ENCODE results near the gene CCDC71.

The CCDC71 gene

DNA sequence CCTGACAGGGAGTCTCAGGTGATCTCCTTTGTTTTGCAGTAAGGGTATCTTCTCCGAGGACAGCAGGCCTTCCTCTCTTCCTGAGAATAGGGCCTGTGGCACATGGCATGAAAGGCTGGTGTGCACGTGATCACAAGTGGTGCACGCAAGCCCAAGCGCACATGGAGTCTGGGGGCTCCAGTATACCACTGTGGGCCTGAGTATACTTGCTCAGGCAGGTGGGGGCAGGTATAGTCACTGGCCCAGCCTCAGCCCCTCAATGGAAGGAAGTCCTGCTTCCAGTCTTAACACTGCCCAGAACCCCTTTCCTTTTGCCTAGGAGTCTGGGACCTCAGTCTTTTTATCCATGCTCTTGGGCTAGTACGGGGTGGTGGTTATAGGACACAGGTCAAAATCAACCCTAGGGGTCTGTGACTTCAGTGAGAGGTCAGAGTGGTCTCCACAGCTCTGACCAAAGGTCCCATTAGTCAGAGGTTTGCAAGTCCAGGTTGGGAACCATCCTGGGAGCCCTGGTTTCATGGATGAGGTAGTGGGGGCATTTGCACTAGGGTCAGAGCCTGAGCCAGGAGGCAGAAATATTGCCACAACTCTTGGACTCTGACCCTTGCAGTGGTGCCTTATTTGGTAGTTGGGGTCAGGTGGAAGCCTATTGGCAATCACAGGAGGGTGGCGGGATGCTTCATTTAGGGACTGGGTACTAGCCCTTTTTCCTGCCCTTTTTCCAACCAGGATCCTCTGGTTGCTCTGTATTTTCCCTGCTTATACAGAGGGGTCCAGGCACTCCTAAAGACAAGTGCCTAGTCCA lies 823 bp upstream of the CCDC71 start:
- no peak for DNase-seq

GRCh38 chr3:49164983-49165720 lies 979 bp downstream of the CCDC71 start:
- DNase-seq: no peak

DNA sequence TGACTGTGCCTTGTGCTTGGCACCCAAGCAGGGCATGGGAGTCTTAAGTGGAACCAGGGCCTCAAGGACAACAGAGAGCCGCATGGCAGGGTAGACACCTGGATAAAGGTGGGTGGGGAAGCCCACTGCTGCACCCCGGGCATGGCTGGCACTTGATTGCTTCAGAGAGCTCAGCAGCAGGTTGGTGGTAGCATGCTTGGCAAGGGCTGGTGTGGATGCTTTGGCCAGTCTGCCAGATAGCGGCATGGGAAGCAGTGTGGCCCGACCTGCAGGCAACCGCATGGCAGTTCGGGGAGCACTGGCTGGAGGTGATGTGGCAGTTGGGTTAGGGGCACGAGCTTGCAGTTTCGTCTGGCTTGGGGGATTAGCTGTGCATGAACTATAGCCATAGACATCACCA lies 2.5 kb downstream of the CCDC71 start:
- DNase-seq: no peak

DNA sequence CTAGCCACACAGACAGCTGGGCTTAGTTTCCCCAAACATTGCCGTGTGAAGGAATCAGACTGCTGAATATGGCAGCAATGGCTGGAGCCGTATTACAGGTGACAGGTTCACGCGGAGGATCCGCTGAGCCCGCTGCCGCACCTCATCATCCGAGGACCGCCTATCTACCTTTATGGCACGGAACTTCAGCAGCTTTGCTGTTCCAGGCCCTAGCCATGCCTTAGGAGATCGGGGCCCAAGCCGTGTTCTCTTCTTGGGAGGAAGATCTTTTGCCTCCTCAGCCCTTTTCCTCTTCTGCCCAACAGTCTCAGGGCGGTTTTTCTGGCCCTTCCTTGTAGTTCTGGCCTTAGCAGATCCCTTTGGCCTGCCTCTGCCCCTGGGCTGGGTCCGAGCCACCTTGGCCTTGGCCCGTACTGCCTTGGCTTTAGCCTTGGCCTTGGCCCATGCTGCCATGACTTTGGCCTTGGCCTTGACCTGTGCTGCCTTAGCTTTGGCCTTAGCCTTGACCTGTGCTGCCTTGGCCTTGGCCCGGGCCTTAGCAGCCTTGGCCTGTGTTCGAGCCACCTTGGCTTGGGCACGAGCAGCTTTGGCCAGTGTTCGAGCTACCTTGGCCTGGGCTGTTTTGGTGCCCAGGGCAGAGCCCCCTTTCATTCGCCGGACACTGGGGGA lies 3.2 kb downstream of the CCDC71 start:
- DNase-seq: no peak

DNA sequence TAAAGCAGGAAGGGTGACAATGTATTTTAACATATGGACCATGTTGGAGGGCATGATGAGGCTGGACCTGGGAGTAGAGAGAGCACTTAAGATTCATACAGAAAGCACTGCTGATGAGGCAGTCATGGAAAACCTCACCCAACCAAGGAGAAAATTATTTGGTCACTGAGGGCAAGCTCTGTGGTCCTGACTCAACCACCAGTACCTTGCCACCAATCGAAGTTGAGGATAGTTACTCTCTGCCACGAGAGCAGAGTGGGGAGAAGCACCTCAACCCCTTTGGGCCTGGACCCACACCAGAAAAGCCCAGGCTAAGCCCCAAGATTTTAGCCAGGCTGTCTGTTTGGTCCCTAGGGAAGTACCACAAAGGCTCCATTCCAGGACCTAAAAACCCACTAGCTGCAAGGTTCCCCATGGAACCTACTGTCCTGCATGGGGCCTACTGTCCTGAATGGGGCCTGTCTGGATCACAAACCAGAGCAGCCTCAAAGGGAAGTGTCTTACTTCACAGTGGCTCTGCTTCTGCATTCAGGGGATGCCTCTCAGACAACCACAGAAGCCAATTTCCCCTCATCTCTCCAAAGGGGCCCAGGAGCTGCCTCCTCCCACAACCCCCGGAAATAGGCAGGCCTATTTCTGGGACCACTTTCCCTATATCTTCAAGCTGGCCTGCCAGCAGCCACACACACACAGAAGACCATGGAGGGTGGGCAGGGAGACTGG lies 4.2 kb downstream of the CCDC71 start:
- no peak for DNase-seq

DNA sequence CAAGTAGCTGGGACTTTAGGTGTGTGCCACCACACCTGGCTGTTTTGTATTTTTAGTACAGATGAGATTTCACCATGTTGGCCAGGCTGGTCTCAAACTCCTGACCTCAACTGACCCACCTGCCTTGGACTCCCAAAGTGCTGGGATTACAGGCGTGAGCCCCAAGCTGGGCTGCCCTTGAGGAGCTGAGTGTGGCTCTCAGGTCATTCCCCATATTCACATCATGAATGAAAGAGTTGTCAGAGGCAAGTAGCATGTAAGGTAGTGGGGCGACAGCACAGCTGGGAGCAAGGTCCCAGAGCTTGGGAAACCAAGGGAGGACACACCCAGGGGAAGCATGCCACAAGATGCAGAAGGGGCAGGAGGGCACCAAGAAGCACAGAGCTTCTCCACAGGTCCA lies 4.9 kb downstream of the CCDC71 start:
- no peak for DNase-seq

DNA sequence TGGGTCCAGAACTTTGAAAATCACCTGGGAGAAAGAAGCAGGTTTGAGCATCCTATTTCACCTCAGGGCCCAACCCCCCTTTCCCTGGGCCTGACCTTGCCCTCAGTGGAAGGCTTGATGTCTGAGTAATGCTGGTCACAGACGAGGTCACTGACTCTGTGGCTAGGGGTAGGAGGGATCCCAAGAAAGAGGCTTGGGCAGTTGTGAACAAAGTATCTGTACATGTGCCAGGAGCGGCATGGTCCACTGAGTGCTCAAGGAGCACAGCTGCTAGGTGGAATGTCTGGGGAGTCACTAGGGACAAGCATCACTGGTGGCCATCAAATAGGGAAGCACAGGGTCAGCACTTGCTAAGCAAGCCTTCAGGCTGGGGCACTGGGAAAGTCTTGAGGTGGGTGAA lies 7.3 kb downstream of the CCDC71 start:
- DNase-seq: no peak

GRCh38 chr3:49158103-49158709 lies 7.9 kb downstream of the CCDC71 start:
- DNase-seq: peak; percentile 76

DNA sequence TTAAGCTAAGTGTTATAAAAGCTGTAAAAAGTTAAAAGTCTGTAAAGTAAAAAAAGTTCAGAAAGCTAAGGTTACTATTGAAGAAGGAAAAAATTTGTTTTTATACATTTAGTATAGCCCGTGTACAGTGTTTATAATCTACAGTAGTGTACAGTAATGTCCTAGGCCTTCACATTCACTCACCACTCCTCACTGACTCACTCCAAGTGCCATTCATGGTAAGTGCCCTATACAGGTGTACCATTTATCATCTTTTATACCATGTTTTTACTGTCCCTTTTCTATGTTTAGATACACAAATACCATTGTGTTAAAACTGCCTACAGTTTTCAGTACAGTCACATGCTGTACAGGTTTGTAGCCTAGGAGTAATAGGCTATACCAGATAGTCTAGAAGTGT lies 8.8 kb downstream of the CCDC71 start:
- DNase-seq: no peak

- DNase-seq: no peak
Measured at GRCh38 chr3:49153349-49153912, 12.7 kb downstream of the CCDC71 start.

DNA sequence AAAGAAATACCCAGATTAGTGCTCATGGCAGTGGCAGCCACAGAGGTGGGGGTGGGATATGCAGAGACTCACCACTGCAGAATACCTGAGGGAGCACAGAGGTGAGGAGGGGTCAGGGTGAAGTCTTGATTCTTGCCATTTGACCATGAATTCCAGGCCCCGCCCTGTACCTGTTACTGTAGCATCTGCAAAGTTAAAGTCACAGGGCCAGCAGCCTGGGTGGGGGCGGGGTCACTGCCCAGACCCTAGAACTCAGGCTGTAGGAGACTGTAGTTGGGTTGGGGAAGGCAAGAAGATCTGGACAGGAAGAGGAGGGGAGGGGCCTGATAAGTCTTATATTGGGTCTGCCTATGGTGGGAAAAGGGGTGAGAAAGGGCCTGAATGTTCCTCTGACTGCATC lies 14.5 kb downstream of the CCDC71 start:
- no peak for DNase-seq

DNA sequence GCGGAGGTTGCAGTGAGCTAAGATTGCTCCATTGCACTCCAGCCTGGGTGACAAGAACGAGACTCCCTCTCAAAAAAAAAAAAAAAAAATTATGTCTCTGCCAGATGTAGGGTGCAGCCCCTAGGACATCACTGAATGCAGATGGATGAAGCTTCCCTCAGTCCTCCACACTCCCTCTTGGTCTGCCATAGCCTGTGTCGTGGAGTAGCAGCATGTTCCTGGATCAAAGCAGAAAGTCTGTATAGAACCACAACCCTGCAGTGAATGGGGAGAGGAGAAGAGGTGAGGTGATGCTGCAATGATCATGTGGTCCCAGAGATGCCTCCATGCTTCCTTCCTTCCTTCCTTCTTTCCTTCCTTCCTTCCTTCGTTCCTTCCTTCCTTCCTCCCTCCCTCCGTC lies 18.0 kb downstream of the CCDC71 start:
- no peak for DNase-seq

GRCh38 chr3:49140080-49140479 lies 26.1 kb downstream of the CCDC71 start:
- DNase-seq: no peak

DNA sequence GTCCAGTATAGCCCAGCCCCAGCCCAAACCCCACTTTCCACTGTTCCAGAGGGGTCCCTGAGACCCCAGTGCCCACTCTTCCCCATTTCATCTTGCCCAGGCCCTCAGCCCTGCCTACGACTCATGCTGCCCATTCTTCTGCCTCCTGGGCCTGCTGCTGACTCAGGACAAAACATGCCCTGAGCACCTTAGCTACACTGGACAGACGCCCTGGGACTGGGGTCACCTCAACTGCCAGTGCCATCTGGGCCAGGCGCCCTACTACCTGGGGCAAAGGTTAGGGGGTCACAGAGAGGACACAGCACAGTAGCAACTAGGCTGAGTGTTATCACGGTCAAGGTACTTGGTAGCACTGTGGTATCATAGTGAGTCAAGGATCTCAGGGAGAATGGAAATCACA lies 30.6 kb downstream of the CCDC71 start:
- no peak for DNase-seq

- no peak for DNase-seq
Measured at GRCh38 chr3:49134471-49135265, 31.5 kb downstream of the CCDC71 start.

DNA sequence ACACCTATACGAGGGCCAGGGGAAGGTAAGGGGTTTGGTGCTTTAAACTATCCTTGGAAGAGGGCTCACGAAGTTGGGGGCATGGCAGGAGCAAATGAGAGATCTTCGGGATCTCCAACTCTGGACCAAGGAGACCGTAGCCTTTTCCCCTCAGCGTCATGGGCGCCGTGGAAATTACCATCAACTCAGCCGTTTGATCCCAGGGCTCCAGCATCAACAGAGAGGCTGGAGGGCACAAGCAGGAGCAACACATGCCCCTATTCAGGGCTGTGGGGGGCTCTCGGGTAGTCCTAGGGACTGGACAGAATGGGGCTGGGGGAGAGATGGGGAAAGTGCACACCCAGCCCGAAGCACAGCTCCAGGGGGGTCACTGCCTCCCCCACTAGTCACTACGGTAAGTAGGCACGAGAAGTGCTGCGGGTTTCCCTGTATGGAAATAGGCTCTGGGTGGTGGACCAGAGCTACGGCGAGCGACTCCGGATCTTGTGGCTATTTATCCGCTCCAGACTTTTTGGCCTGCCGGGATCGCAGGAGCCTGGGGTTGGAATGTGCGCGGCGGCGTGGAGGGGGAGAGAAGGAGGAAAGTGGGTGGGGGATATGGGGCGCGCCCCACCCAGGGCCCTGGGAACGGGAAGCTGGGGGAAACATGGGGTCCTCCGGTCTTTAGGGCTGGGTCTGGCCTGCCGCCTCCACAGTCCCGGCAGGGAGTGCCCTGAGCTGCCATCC lies 32.7 kb downstream of the CCDC71 start:
- peak; percentile 94 for DNase-seq

DNA sequence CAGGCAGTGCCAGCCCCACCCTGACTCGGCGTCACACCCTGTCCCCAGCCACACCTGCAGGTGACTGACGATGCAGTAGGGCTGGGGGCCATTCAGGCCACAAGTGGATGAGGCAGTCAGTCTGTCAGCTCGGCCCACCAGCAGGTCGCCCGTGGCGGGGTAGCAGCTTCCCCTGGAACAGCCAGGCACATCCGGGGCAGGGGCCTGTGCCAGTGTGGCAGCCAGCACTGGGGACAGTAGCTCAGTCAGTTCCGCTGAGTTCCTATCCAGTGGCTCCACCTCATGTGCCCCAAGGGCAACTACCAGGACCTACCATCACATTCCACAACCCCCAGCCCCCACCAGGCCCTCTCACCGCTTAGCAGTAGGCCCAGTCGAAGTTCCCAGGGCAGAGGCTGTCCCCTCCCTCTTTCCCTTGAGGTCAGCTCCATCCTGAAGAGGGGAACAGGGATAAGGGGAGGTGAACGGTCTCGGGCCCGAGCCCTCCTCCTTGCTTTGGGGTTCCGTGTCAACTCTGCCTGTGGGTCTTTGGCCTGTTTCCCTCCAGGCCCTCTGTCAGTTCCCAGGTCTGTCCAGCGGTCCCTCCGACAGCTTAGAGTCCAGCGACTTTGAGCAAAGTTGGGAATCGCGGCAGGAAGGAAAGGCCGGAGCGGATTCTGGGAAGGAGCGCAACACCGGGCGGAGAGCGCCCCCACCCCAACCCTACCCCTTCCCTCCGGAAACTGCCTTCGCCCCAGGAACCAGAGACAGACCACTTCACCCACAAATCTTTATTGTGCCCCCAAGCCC lies 33.5 kb downstream of the CCDC71 start, which contains the start of gene LAMB2:
TSS of gene LAMB2 (minus strand) at position 614 of the 789 bp plus-strand sequence. CDS start at position 431, 183 bp downstream.
- DNase-seq: peak; percentile 96

GRCh38 chr3:49132073-49132436 lies 34.1 kb downstream of the CCDC71 start:
- no peak for DNase-seq

GRCh38 chr3:49131576-49131975 lies 34.6 kb downstream of the CCDC71 start:
- DNase-seq: no peak

DNA sequence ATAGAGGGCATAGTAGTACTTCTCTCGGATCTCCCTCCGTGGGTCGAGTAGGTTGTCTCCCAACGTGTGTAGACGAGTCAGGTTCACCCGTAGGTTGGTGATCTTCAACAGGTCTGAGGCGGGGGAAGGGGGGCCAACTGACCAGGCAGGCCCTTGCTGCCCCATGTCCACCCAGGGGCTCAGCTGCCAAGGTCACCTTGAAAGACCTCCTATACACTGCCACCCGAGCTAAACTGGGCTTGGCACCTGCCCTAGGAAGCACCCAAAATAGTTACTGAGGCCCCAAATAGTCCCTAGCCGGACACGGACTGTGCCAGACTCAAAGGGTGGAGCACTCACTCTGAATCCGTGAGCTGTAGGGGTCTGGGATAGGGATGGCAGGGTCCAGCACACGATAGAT lies 35.1 kb downstream of the CCDC71 start:
- no peak for DNase-seq
